Natural killer cell treated with Interleukin-12 subunit alpha and Interleukin-12 subunit beta and Interleukin-15 and Interleukin-18, amount 100 ng/mL, for 72 hours (primary cell): ENCODE results near the gene MAPK8. TPM values are rescaled to one million over a fixed set of nuclear protein-coding genes. Genes with fewer than 3 reads are reported as not detected.
"Not testable (repeated sequence)": the region's sequence is repeated elsewhere in the genome, so short reads cannot be mapped to it uniquely, and the experiment has no call there.

Experiments
- ATAC-seq, 2 donors: fragments of 150-1000 bp; cut with Tn5 transposase in 1 of 2; sonication (Bioruptor Pico), chemical (Tn5 transposase) in 1 of 2; 2 replicates each; pipeline ENCODE4 v1.10.0; 2021
- DNase-seq: peaks from one replicate; pipeline ENCODE4 v3.0.0; 2022; ENCODE audit warnings: low spot score
- H3K27ac Mint-ChIP-seq, 2 donors: 1 replicate in 1 of 2; 2 replicates in 1 of 2; pipeline ENCODE4 v1.8.0; 2022; ENCODE audit warnings: mixed read lengths in 2 of 2, mild to moderate bottlenecking in 1 of 2, moderate library complexity in 1 of 2
- H3K27me3 Mint-ChIP-seq, 2 donors: 1 replicate in 1 of 2; 2 replicates in 1 of 2; pipeline ENCODE4 v1.8.0; 2022; ENCODE audit warnings: mixed read lengths in 2 of 2
- H3K36me3 Mint-ChIP-seq: one replicate; pipeline ENCODE4 v1.8.0; 2022; ENCODE audit warnings: mixed read lengths
- H3K4me1 Mint-ChIP-seq, 2 donors: 1 replicate in 1 of 2; 2 replicates in 1 of 2; pipeline ENCODE4 v1.8.0; 2022; ENCODE audit warnings: low read depth in 2 of 2, mixed read lengths in 2 of 2, mild to moderate bottlenecking in 1 of 2
- H3K4me3 Mint-ChIP-seq: one replicate; pipeline ENCODE4 v1.8.0; 2022; ENCODE audit warnings: mixed read lengths
- H3K9me3 Mint-ChIP-seq: 2 replicates; pipeline ENCODE4 v1.8.0; 2022; ENCODE audit warnings: mixed read lengths
- total RNA-seq, 2 donors: library from RNA; stranded (reverse); gene quantifications; one replicate each; pipeline ENCODE4 v1.2.3, GENCODE V29; 2022

Gene MAPK8
- total RNA-seq, 2 donors from 2014 or later, result 43.1 to 79.9 TPM

DNA sequence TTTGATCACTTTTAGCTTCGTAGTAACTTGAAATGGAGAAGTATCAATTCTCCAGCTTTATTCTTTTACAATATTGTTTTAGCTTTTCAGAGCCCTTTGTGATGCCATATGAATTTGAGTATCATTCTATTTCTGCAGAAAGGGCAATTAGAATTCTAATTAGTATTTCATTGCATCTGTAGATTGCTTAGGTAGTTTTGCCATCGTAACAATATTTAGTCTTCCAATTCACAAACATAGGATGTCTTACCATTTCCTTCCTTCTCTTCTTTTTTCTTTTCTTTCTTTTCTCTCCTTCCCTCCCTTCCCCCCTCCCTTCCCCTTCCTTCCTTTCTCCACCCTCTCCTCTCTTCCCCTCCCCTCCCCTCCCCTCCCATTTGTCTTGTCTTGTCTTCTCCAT lies 105.0 kb downstream of the MAPK8 start:
- ATAC-seq (no peak), DNase-seq (no peak)
- Mint-ChIP-seq H3K27me3 (no peaks in the 10 kb centered on the region), H3K36me3 (peaks cover 34% of the 10 kb centered on the region), H3K4me1 (no peaks in the 10 kb centered on the region), H3K9me3 (peaks cover 5% of the 10 kb centered on the region), H3K4me3 (no peak overlapping the region), H3K27ac (no peak overlapping the region)

DNA sequence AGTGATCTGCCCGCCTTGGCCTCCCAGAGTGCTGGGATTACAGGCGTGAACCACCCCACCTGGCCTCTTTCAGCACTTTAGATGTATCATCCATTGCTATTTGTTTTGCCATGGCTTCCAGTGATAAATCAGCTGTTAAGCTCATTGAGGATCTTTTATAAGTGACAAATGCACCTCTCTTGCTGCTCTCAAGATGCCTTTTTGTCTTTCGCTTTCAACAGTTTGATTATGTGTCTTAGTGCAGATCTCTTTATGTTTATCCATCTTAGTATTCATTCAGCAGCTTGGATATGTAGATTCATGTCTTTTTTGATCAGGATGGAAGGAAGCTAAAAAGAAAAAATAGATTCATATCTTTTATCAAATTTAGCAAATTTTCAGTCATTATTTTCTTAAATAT lies 105.6 kb downstream of the MAPK8 start:
- no peaks in the 10 kb centered on the region for H3K27me3 Mint-ChIP-seq

DNA sequence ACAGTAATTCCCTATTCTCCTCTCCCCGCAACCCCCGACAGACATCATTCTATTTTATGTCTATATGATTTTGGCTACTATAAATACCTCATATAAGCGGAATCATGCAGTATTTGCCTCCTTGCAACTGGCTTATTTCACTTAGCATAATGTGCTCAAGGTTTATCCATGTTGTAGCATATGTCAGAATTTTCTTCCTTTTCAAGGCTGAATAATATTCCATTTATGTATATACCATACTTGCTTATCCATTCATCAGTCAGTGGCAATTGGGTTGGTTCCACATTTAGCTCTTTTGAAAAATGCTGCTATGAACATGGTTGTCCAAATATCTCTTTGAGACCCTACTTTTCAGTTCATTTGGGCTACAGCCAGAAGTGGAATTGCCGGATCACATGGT lies 106.5 kb downstream of the MAPK8 start:
- no peak for ATAC-seq
- no peaks in the 10 kb centered on the region for H3K27me3 Mint-ChIP-seq
- H3K9me3 Mint-ChIP-seq, result peaks cover 5% of the 10 kb centered on the region

More for the DNA sequence above, 105.6 kb downstream of the MAPK8 start:
- Mint-ChIP-seq H3K27ac (no peak overlapping the region), H3K4me3 (no peak overlapping the region), H3K4me1 (no peaks in the 10 kb centered on the region), H3K36me3 (peaks cover 34% of the 10 kb centered on the region), H3K9me3 (peaks cover 5% of the 10 kb centered on the region)
- DNase-seq, result no peak
- no peak for ATAC-seq

DNA sequence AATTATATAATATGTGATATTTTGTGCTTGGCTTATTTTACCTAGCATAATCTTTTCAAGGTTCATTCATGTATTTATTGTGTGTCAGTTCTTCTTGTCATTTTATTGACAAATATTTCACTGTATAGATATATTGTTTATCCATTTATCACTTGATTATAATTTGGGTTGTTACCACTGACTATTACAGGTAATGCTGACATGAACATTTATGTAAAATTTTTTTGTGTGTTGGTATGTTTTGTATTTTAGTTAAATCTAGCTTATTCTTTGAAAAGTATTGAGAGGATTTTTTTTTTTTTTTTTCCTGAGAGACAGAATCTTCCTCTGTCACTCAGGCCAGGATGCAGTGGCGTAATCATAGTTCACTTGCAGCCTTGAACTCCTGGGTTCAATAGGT lies 107.7 kb downstream of the MAPK8 start:
- Mint-ChIP-seq H3K4me3 (no peak overlapping the region), H3K27ac (no peak overlapping the region), H3K27me3 (no peaks in the 10 kb centered on the region), H3K9me3 (peaks cover 5% of the 10 kb centered on the region), H3K36me3 (peaks cover 34% of the 10 kb centered on the region), H3K4me1 (no peaks in the 10 kb centered on the region)
- DNase-seq, result no peak
- no peak for ATAC-seq

More for the DNA sequence above, 106.5 kb downstream of the MAPK8 start:
- H3K4me1 Mint-ChIP-seq, result no peaks in the 10 kb centered on the region
- no peak overlapping the region for H3K27ac Mint-ChIP-seq
- H3K4me3 Mint-ChIP-seq, result no peak overlapping the region
- no peak for DNase-seq
- peaks cover 34% of the 10 kb centered on the region for H3K36me3 Mint-ChIP-seq

DNA sequence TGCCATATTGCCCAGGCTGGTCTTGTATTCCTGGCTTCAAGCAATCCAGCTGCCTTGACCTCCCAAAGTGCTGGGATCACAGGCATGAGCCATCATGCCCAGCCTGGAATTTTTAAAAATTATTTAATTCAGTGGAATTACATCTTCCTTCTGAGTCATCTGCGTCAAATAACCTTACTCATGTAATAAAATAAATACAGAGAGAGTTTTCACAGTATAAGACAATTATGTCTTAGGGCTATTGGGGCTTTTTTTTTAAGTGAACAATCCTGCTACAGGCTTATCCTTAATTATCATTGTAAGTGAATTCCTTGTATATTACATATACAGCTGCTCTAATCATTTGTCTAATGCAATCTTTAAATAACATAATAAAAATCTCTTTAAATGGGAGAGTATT lies 108.3 kb downstream of the MAPK8 start:
- ATAC-seq, result no peak
- Mint-ChIP-seq H3K9me3 (peaks cover 5% of the 10 kb centered on the region), H3K4me3 (no peak overlapping the region), H3K27ac (no peak overlapping the region), H3K4me1 (no peaks in the 10 kb centered on the region), H3K36me3 (peaks cover 34% of the 10 kb centered on the region), H3K27me3 (no peaks in the 10 kb centered on the region)
- no peak for DNase-seq

DNA sequence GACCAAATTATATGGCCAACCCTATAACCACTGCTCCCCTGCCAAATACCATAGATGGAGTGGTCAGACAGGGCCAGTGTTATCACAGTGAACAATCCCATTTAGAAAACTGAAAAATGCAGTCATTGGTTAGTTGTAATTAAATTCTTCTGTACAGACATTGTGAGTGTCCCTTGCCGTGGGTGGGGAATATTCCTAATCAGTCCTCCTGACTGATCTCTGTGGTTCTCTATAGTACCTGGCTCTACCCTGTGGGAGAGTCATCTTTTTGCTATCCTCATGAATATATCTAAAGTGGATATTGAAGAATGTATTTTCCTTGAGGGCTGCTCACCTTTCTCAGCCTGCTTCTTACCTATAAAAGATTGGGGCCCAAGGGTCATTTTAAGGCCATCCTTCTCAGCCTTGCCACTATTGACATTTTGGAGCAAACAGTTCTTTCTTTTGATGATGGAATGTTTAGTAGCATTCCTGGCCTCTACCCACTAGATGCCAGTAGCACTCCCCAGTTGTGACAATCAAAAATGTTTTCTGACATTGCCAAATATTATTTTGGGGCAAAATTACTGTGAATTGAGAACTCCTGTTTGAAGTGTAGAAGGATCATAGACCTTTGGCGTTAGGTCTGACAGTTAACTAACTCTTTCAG lies 110.2 kb downstream of the MAPK8 start:
- Mint-ChIP-seq H3K9me3 (peaks cover 5% of the 10 kb centered on the region), H3K27me3 (no peaks in the 10 kb centered on the region), H3K27ac (no peak overlapping the region), H3K4me3 (no peak overlapping the region), H3K4me1 (no peaks in the 10 kb centered on the region), H3K36me3 (peaks cover 21% of the 10 kb centered on the region)
- ATAC-seq (no peak), DNase-seq (no peak)

DNA sequence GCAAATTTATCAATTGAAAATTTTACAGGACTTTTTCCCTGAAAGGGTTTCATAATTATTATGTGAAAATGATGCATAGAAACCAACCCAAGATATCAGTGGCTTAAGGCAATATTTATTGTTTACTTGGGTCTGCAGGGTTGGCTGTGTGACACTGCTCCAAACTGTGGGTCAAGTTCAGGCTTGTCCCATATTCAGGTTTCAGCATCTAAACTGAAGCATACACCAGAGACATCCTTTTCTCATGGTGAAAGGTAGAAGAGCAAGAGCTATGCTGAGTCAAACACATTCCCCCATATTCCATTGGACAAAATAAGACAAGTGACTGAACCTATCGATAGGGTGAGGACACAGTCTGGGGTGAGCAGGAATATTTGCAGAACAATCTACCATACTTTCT lies 110.9 kb downstream of the MAPK8 start:
- no peaks in the 10 kb centered on the region for H3K27me3 Mint-ChIP-seq
- no peak overlapping the region for H3K4me3 Mint-ChIP-seq
- no peaks in the 10 kb centered on the region for H3K4me1 Mint-ChIP-seq
- H3K27ac Mint-ChIP-seq, result no peak overlapping the region
- DNase-seq, result no peak
- ATAC-seq, result no peak
- peaks cover 4% of the 10 kb centered on the region for H3K9me3 Mint-ChIP-seq
- peaks cover 16% of the 10 kb centered on the region for H3K36me3 Mint-ChIP-seq

DNA sequence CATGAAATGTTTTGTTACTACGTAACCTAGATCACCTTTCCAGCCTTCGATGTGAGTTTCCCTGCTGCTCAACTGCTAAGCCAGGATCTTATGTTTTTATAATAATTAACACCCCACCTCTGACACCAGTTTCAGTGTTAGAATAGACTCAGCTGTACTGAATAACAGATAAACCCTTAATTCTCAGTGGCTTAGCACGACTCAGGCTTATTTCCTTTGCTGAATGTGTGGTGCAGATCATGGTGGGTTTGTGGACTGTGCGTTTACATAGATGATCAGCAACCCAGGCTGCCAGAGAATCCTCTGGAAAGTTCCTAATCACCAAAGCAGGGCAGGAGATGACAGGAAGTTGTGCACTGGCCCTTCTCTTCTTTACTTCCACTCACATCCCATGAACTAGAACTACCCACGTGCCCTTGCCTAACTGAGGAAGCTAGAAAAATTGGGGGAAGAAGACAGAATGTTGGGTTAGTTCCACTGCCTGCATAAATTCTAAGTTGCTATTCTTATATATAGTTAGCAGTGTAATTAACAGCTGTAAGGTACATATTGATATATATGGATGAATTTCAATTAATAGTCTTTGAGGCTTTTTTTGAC lies 111.8 kb downstream of the MAPK8 start:
- Mint-ChIP-seq H3K4me3 (no peak overlapping the region), H3K36me3 (peaks cover 7% of the 10 kb centered on the region), H3K4me1 (no peaks in the 10 kb centered on the region), H3K27me3 (no peaks in the 10 kb centered on the region), H3K9me3 (no peaks in the 10 kb centered on the region), H3K27ac (no peak overlapping the region)
- DNase-seq (no peak), ATAC-seq (no peak)

DNA sequence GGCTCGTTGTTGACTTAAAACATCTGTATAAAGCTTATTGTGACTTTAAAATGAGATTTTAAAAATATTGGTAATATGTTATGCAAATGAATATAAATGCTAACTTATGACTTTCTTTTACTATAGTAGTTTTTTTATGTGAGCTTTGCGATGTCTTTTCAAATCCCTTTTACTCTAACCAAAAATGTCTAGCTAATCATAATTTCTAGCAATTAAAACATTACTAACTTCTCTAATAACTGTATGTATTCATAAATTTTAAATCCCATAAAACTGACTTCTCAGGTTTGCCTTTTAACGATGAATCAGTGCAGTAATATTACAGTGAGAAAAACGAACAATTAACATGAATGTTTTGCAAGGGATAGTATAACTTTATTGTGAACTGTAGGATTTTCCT lies 113.2 kb downstream of the MAPK8 start:
- Mint-ChIP-seq H3K36me3 (peaks cover 5% of the 10 kb centered on the region), H3K9me3 (no peaks in the 10 kb centered on the region), H3K4me3 (no peak overlapping the region), H3K4me1 (no peaks in the 10 kb centered on the region), H3K27ac (no peak overlapping the region), H3K27me3 (no peaks in the 10 kb centered on the region)
- no peak for DNase-seq
- ATAC-seq, result no peak

DNA sequence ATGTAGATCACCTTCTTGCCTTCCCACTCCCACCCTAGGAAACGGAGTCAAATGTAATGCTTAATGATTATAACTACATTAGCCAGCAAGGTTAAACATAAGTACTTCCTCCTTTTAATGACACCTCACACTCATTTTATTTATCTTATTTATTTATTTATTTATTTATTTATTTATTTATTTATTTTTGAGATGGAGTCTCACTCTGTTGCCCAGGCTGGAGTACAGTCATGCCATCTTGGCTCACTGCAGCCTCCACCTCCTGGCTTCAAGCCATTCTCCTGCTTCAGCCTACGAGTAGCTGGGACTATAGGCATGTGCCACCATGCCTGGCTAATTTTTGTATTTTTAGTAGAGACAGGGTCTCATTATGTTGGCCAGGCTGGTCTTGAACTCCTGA lies 115.4 kb downstream of the MAPK8 start:
- DNase-seq, ATAC-seq, H3K4me3 Mint-ChIP-seq, H3K27ac Mint-ChIP-seq, H3K27me3 Mint-ChIP-seq, H3K9me3 Mint-ChIP-seq, H3K36me3 Mint-ChIP-seq, H3K4me1 Mint-ChIP-seq: not testable (repeated sequence)

DNA sequence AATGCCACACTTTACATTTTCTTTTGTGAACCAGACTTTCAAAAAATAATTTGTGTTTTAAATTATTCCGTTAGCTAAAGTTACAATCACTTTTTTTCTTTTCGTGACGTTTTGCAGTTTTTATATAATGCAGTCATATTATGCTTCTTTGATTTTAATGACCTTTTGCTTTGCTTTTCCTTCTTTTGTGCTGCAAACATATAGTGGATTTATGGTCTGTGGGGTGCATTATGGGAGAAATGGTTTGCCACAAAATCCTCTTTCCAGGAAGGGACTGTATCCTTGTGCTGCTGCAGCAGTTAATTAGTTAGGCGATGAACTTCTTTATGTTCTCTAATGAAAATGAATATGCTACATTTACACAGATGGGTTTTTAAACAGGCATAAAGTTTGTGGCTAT lies 117.4 kb downstream of the MAPK8 start:
- H3K27ac Mint-ChIP-seq, result no peak overlapping the region
- DNase-seq, result no peak
- no peaks in the 10 kb centered on the region for H3K27me3 Mint-ChIP-seq
- ATAC-seq, result no peak
- peaks cover 5% of the 10 kb centered on the region for H3K36me3 Mint-ChIP-seq
- no peaks in the 10 kb centered on the region for H3K4me1 Mint-ChIP-seq
- H3K4me3 Mint-ChIP-seq, result no peak overlapping the region
- H3K9me3 Mint-ChIP-seq, result no peaks in the 10 kb centered on the region

DNA sequence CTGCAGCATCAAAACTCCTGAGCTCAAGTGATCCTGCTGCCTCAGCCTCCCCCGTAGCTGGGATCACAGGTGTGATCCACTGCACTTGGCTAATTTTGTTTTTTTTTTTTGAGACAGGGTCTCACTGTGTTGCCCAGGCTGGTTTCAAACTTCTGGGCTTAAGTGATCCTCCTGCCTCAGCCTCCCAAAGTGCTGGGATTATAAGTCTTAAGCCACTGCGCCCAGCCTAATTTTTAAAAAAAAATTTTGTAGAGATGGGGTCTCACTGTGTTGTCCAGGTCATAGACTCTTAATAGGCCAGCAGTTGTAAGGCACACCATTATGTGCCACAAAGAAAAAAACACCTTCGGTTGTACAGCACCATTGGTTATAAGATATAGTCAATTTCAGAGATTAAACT lies 122.4 kb downstream of the MAPK8 start:
- DNase-seq, result no peak
- Mint-ChIP-seq H3K27ac (no peak overlapping the region), H3K9me3 (no peaks in the 10 kb centered on the region), H3K4me1 (no peaks in the 10 kb centered on the region), H3K36me3 (peaks cover 10% of the 10 kb centered on the region), H3K27me3 (no peaks in the 10 kb centered on the region), H3K4me3 (no peak overlapping the region)
- no peak for ATAC-seq

DNA sequence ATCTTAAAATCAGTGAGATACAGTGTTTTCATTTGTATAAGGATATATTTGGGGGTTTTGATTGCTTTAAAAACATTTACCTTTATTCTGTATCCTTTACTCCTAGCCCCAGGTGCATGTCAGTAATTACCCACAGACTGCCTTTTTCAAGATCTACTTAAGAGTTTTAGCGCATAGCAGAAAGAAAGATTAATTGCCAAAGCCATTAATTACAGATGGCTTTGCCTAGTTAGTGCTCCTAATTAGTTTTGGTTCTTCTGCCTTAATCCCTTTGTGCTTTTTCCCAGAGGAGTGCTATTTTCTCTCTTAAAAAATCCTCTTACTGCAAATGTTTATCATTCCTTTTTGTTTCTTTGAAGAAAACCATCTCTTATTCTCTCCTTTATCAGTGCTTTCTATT lies 122.8 kb downstream of the MAPK8 start:
- H3K4me3 Mint-ChIP-seq, result no peak overlapping the region
- no peaks in the 10 kb centered on the region for H3K27me3 Mint-ChIP-seq
- no peak for DNase-seq
- no peaks in the 10 kb centered on the region for H3K4me1 Mint-ChIP-seq
- H3K27ac Mint-ChIP-seq, result no peak overlapping the region
- peaks cover 10% of the 10 kb centered on the region for H3K36me3 Mint-ChIP-seq
- no peak for ATAC-seq
- H3K9me3 Mint-ChIP-seq, result no peaks in the 10 kb centered on the region

DNA sequence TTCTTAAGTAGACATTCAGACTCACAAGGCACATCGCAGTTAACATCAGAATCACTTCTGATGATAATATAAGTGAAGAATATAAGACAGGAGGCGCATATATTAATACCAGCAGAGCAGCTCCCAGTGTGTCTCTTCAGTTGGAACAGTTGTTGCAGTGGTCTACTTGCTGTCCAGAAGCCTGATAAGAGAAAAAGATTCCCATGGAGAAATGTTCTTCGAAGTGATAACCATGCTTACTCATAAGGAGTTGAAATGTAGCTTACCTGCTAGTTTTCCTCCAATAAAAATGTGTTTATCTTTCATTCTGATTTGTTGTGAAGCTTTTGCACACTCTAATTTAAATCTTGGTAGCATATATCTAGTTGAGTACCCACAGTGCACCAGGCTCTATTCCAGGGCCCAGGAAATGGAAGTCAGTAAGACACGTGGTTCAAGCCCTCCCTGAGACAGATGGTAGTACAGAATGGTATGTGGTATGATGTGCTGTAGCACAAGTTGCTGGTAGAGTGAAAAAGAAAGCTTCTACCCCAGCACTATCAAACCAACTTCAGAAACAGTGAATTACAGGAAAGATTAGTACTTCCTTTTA lies 124.0 kb downstream of the MAPK8 start:
- Mint-ChIP-seq H3K4me3 (no peak overlapping the region), H3K27ac (no peak overlapping the region), H3K36me3 (peaks cover 10% of the 10 kb centered on the region), H3K9me3 (no peaks in the 10 kb centered on the region), H3K4me1 (no peaks in the 10 kb centered on the region), H3K27me3 (no peaks in the 10 kb centered on the region)
- ATAC-seq, result no peak
- no peak for DNase-seq
